Measurements from ENCODE around the gene SKAP2. TPM values are rescaled to one million over a fixed set of nuclear protein-coding genes. Genes with fewer than 3 reads are reported as not detected.

The SKAP2 gene
- total and polyA plus RNA-seq, 7 experiments from 2014 or later: 2.7 to 31.4 (median 3.1) TPM

DNA sequence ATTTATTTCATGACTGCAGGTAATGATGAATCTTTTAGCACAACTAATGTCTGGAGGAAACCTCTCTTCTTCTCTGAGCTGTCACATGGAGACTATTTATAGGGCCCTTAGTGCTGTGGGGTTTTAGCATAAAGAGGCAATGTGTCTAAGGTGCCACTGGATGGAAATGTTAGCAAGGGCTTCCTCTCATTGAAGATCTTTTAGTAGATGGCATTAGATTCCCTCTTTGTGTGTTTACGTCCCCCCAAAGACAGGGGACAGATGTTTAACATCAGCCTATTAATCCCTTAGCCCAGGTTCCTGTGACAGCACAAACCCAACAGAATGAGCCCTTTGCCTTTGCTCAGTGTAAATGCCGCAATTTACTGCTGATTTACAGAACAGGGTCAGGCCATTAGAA lies 208.6 kb downstream of the SKAP2 start:
- H3K9me3 ChIP-seq (ENCODE audit: control insufficient read depth in 2 of 3, low read length in 3 of 3): no peaks in the 10 kb centered on the region
- intact Hi-C loops (cut with micrococcal nuclease): no loop called here
- no peaks in the 10 kb centered on the region for H3K9me3 Mint-ChIP-seq
- H3K27me3 ChIP-seq (ENCODE audit: control insufficient read depth in 2 of 2, insufficient read depth in 2 of 2, low read length in 2 of 2): no peaks in the 10 kb centered on the region
- H3K27me3 Mint-ChIP-seq: peaks cover 10 to 68% (median 26%) of the 10 kb centered on the region in 5 donors
- H3K4me3 ChIP-seq (ENCODE audit: low read length): no peak overlapping the region
- H3K4me1 Mint-ChIP-seq: no peaks in the 10 kb centered on the region
- POLR2A ChIA-PET: no interaction called here
- no peak overlapping the region for H3K27ac Mint-ChIP-seq
- DNase-seq (no peak), ATAC-seq (no peak)
- H3K36me3 ChIP-seq (ENCODE audit: control insufficient read depth in 2 of 3, insufficient read depth in 3 of 3, low read length in 3 of 3): no peaks in the 10 kb centered on the region
- CTCF ChIA-PET: interaction anchor here (1.8 kb wide), 1 partner anchor 11 kb away, joined by 8 read pairs; no protein-coding TSS in a partner anchor
- no peaks in the 10 kb centered on the region for H3K4me1 ChIP-seq (ENCODE audit: control insufficient read depth in 2 of 2, insufficient read depth in 2 of 2, low read length in 2 of 2)
- no peak overlapping the region for H3K27ac ChIP-seq (ENCODE audit: low read depth, low read length)
- H3K4me3 Mint-ChIP-seq: no peak overlapping the region
- H3K36me3 Mint-ChIP-seq: no peaks in the 10 kb centered on the region

DNA sequence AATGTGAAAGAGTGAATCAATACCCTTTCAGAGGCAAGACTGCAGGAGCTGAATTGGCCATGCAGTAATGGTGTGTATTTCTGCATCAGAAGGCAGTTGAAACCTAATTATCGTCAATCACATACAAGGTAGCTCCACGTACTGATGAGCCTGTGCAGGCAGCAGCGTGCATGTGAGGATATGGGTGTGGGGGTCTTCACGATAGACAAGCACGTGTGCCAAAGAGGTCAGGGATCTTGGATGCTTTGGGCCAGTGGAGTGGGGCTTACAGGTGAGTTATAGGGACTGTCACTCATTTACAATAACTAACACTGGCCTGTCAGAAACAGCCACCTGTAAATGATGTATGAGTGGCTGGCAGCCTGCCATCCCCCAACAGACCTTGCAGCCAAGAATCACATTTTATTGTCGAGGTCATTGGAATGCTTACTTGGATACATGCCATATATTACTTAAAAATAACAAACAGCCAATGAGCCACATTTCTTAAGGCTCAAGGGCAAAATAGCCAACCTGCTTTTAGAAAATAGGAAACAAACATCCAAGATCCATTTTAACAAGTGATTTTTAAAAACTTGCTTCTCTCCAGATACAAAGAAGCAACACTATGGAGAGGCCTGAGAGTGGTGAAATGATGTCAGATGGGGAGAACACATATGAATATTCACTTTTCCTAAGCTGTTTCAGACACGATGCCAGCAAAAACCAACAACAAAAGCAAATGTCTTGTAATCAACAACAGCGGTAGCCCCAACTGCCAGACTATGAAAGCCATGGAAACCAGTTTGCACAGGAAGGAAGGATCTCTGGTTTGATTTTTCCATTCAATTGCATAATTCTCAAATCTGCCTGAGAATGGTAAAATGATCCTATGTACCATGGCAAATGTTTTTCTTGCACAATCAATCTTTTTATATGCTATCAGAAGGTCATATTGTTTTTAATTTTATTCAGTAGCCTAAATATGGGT lies 210.7 kb downstream of the SKAP2 start:
- ATAC-seq (no peak), DNase-seq (no peak)
- intact Hi-C loops (cut with micrococcal nuclease): no loop called here
- H3K27me3 ChIP-seq (ENCODE audit: control insufficient read depth in 2 of 2, insufficient read depth in 2 of 2, low read length in 2 of 2): no peaks in the 10 kb centered on the region
- no peaks in the 10 kb centered on the region for H3K9me3 ChIP-seq (ENCODE audit: control insufficient read depth in 2 of 3, low read length in 3 of 3)
- no peak overlapping the region for H3K27ac Mint-ChIP-seq
- no peak overlapping the region for H3K4me3 Mint-ChIP-seq
- H3K27me3 Mint-ChIP-seq: peaks cover 8 to 77% (median 37%) of the 10 kb centered on the region in 5 donors
- no peaks in the 10 kb centered on the region for H3K4me1 ChIP-seq (ENCODE audit: control insufficient read depth in 2 of 2, insufficient read depth in 2 of 2, low read length in 2 of 2)
- H3K4me1 Mint-ChIP-seq: no peaks in the 10 kb centered on the region
- CTCF ChIA-PET: no interaction called here
- no peaks in the 10 kb centered on the region for H3K36me3 Mint-ChIP-seq
- POLR2A ChIA-PET: no interaction called here
- H3K9me3 Mint-ChIP-seq: no peaks in the 10 kb centered on the region
- no peak overlapping the region for H3K4me3 ChIP-seq (ENCODE audit: low read length)
- H3K36me3 ChIP-seq (ENCODE audit: control insufficient read depth in 2 of 3, insufficient read depth in 3 of 3, low read length in 3 of 3): no peaks in the 10 kb centered on the region
- H3K27ac ChIP-seq (ENCODE audit: low read depth, low read length): no peak overlapping the region

DNA sequence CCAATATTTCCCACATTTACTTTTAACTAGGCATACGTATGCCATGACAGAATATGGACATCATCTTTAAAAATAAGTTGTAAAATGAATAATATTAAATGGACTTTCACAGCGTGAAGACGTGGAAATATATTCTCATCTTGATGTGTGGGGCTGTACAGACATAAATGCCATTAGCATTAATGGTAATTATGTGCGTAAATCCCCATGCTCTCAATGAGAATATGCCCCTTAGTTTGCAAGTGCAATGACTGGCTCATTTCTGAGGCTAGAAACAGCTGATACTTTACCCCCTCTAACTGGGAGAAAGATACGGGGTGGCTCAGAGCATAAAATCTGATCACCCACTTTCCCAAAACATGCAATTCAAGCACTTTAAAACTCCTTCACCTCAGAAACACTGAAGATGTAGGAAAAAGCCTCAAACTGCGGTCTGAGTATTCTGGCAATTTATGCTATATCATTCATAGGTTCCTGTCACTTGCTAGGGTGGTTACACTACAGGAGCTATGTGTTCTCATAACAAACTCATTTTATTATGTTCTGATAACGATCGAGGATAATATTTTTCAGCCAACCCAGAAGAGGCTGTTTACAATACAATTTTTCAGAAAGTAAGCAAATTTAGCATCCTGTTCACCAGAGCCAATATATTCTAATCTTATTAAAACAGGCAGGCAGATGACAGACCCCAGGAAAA lies 211.8 kb downstream of the SKAP2 start:
- no peaks in the 10 kb centered on the region for H3K36me3 Mint-ChIP-seq
- intact Hi-C loops (cut with micrococcal nuclease): no loop called here
- H3K27me3 ChIP-seq (ENCODE audit: control insufficient read depth in 2 of 2, insufficient read depth in 2 of 2, low read length in 2 of 2): no peaks in the 10 kb centered on the region
- no peaks in the 10 kb centered on the region for H3K9me3 Mint-ChIP-seq
- H3K4me1 Mint-ChIP-seq: no peaks in the 10 kb centered on the region
- no peaks in the 10 kb centered on the region for H3K9me3 ChIP-seq (ENCODE audit: control insufficient read depth in 2 of 3, low read length in 3 of 3)
- DNase-seq (no peak), ATAC-seq (no peak)
- H3K27ac Mint-ChIP-seq: no peak overlapping the region
- ChIA-PET CTCF (interaction anchor here (0.6 kb wide), 1 partner anchor 376 kb away, joined by 3 read pairs; no protein-coding TSS in a partner anchor), POLR2A (no interaction called here)
- H3K36me3 ChIP-seq (ENCODE audit: control insufficient read depth in 2 of 3, insufficient read depth in 3 of 3, low read length in 3 of 3): no peaks in the 10 kb centered on the region
- no peaks in the 10 kb centered on the region for H3K4me1 ChIP-seq (ENCODE audit: control insufficient read depth in 2 of 2, insufficient read depth in 2 of 2, low read length in 2 of 2)
- H3K4me3 ChIP-seq (ENCODE audit: low read length): no peak overlapping the region
- H3K4me3 Mint-ChIP-seq: no peak overlapping the region
- peaks cover 8 to 71% (median 37%) of the 10 kb centered on the region in 5 donors for H3K27me3 Mint-ChIP-seq
- no peak overlapping the region for H3K27ac ChIP-seq (ENCODE audit: low read depth, low read length)

DNA sequence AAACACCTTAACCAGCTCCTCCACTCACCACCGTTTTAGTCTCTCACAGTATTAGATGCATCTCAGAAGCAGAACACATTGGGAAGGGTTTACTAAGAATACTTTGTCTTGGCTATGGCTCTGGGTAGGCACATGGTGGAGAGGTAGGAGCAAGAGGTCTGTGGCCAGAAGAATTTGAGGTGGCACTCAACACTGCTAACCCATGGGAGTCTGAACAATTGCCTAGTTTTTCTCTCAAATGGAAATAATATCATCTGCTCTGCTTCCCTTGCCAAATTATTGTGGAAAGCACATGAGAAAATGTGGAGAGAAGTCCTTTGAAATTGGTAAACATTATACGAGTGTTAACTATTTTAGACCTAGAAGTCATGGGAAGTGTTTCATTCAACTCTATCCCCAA lies 214.3 kb downstream of the SKAP2 start:
- Histone ChIP-seq H3K27me3 (ENCODE audit: control insufficient read depth in 2 of 2, insufficient read depth in 2 of 2, low read length in 2 of 2) (no peaks in the 10 kb centered on the region), H3K36me3 (ENCODE audit: control insufficient read depth in 2 of 3, insufficient read depth in 3 of 3, low read length in 3 of 3) (no peaks in the 10 kb centered on the region), H3K4me3 (ENCODE audit: low read length) (no peak overlapping the region), H3K9me3 (ENCODE audit: control insufficient read depth in 2 of 3, low read length in 3 of 3) (no peaks in the 10 kb centered on the region), H3K4me1 (ENCODE audit: control insufficient read depth in 2 of 2, insufficient read depth in 2 of 2, low read length in 2 of 2) (no peaks in the 10 kb centered on the region), H3K27ac (ENCODE audit: low read depth, low read length) (no peak overlapping the region)
- ChIA-PET CTCF (no interaction called here), POLR2A (no interaction called here)
- Mint-ChIP-seq H3K36me3 (no peaks in the 10 kb centered on the region), H3K9me3 (no peaks in the 10 kb centered on the region), H3K27ac (no peak overlapping the region), H3K4me3 (no peak overlapping the region), H3K4me1 (peaks cover 0 to 2% (median 0%) of the 10 kb centered on the region in 7 donors), H3K27me3 (peaks cover 8 to 59% (median 21%) of the 10 kb centered on the region in 5 donors)
- DNase-seq (no peak), ATAC-seq (no peak)
- intact Hi-C loops (cut with micrococcal nuclease): no loop called here

DNA sequence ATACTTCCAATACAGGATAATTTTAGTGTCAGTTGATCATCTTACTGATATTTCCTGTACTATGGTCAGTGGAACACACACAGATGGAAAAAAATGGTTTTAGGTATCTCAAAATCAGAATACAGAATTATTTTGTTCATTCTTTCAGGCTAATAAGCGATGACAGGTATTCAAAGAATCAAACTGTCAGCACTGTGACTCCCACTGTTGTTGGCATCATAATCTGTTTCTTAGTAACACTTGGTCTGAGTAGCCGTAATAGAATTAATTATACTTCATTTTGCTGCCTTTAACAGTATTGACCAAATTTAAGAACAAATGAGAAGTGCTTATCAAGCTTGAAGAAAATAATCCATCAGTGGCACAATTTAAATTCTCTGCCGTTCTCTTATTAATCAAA lies 215.0 kb downstream of the SKAP2 start:
- no peak for DNase-seq
- no peaks in the 10 kb centered on the region for H3K9me3 Mint-ChIP-seq
- no peaks in the 10 kb centered on the region for H3K27me3 ChIP-seq (ENCODE audit: control insufficient read depth in 2 of 2, insufficient read depth in 2 of 2, low read length in 2 of 2)
- H3K27ac Mint-ChIP-seq: no peak overlapping the region
- H3K4me1 Mint-ChIP-seq: peaks cover 0 to 2% (median 0%) of the 10 kb centered on the region in 7 donors
- H3K4me3 Mint-ChIP-seq: no peak overlapping the region
- no peak for ATAC-seq
- no peak overlapping the region for H3K4me3 ChIP-seq (ENCODE audit: low read length)
- no peaks in the 10 kb centered on the region for H3K4me1 ChIP-seq (ENCODE audit: control insufficient read depth in 2 of 2, insufficient read depth in 2 of 2, low read length in 2 of 2)
- H3K36me3 ChIP-seq (ENCODE audit: control insufficient read depth in 2 of 3, insufficient read depth in 3 of 3, low read length in 3 of 3): no peaks in the 10 kb centered on the region
- H3K27ac ChIP-seq (ENCODE audit: low read depth, low read length): no peak overlapping the region
- ChIA-PET POLR2A (no interaction called here), CTCF (no interaction called here)
- peaks cover 8 to 54% (median 19%) of the 10 kb centered on the region in 5 donors for H3K27me3 Mint-ChIP-seq
- no peaks in the 10 kb centered on the region for H3K36me3 Mint-ChIP-seq
- H3K9me3 ChIP-seq (ENCODE audit: control insufficient read depth in 2 of 3, low read length in 3 of 3): no peaks in the 10 kb centered on the region
- intact Hi-C loops (cut with micrococcal nuclease): no loop called here

DNA sequence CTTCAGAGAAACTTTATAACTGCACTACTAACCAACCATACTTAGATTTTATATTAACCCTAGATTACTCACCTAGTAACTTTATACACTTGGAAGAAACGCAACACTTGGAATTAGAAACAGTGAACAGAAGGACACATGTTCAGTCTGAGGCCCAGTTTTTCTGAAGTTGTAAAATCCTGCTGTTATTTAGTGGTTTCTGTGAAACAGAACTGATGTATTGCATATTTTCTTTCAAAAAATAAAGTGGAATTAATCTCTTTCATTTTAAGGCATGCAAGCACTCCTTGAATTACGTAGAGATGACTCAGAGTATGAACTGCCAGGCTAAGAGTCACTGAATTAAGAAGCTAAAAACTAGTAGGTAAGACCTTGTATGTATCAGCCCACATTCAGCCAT lies 215.8 kb downstream of the SKAP2 start:
- Histone ChIP-seq H3K36me3 (ENCODE audit: control insufficient read depth in 2 of 3, insufficient read depth in 3 of 3, low read length in 3 of 3) (no peaks in the 10 kb centered on the region), H3K4me1 (ENCODE audit: control insufficient read depth in 2 of 2, insufficient read depth in 2 of 2, low read length in 2 of 2) (no peaks in the 10 kb centered on the region), H3K9me3 (ENCODE audit: control insufficient read depth in 2 of 3, low read length in 3 of 3) (no peaks in the 10 kb centered on the region), H3K27ac (ENCODE audit: low read depth, low read length) (no peak overlapping the region), H3K4me3 (ENCODE audit: low read length) (no peak overlapping the region), H3K27me3 (ENCODE audit: control insufficient read depth in 2 of 2, insufficient read depth in 2 of 2, low read length in 2 of 2) (no peaks in the 10 kb centered on the region)
- CTCF ChIA-PET: no interaction called here
- Mint-ChIP-seq H3K27me3 (peaks cover 8 to 48% (median 17%) of the 10 kb centered on the region in 5 donors), H3K27ac (no peak overlapping the region), H3K9me3 (no peaks in the 10 kb centered on the region), H3K4me3 (no peak overlapping the region), H3K36me3 (no peaks in the 10 kb centered on the region), H3K4me1 (peaks cover 0 to 2% (median 0%) of the 10 kb centered on the region in 7 donors)
- intact Hi-C loops (cut with micrococcal nuclease): no loop called here
- DNase-seq (no peak), ATAC-seq (no peak)
- POLR2A ChIA-PET: no interaction called here
